Measurements from ENCODE around the gene TSC1.

DNA sequence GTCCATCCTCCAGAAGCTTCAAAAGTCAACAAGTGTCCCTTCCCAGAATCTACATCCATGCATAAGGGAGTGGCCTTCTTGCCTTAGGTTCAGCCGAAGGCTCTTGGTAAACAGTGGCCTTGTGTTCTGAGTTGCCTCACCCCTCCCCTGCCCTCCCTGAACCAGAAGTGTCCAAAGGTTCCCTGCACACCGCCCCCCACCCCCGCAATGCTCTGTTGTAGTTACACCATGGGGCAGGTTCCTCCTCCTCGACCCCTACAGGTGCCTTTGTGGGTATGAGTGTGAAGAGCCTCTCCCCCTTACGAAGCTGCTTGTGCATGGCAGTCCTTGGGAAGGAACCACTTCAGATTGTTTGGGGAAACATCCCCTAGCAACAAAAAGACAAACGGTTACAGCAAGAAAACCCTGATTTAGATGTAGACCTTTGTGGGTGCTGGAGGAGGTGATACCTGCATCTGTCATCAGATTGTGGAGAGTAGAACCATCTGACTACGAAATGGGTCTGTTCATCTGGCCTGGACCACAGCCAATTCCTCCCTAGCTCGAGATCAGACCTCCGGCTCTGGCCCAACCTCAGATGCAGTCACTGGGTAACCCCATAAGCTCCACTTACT is 58.6 kb downstream of the TSC1 start:
- TF ChIP-seq POLR2AphosphoS5 (IDR thresholded peaks at IDR 0.05; ENCODE audit: borderline replicate concordance, low read depth, low read length) (no peak), FOXP2 (optimal IDR thresholded peaks at IDR 0.05; ENCODE audit: control extremely low read depth, extremely low read length, insufficient read depth) (no peak)
